GM12865 (cell line): ENCODE data around the gene CHID1.

Experiments used
- DNase-seq: peaks from one replicate; pipeline ENCODE4 v3.0.0; 2010; ENCODE audit warnings: low read depth
- H3K4me3 ChIP-seq: 2 replicates; pipeline ENCODE4 v1.5.1; 2011; ENCODE audit warnings: mild to moderate bottlenecking, low read depth, low read length, control low read depth
- CTCF ChIP-seq: IDR thresholded peaks from 2 replicates; pipeline ENCODE4 v1.5.1; 2011; ENCODE audit warnings: low read length, control low read depth, low read depth, inconsistent platforms; ENCODE audit not compliant: insufficient read depth; ENCODE audit errors: missing control alignments

The CHID1 gene

GRCh38 chr11:898143-898511, 12.5 kb downstream of the CHID1 start:
- no peak for TF ChIP-seq CTCF
- no peak for DNase-seq

GRCh38 chr11:897253-898142, 13.1 kb downstream of the CHID1 start:
- no peak for TF ChIP-seq CTCF
- H3K4me3 ChIP-seq: no peak overlapping the region
- DNase-seq: no peak

More at GRCh38 chr11:898143-898511, 12.5 kb downstream of the CHID1 start:
- H3K4me3 ChIP-seq: no peak overlapping the region

GRCh38 chr11:895331-896110, 15.1 kb downstream of the CHID1 start:
- no peak overlapping the region for H3K4me3 ChIP-seq
- TF ChIP-seq CTCF: no peak
- no peak for DNase-seq

- TF ChIP-seq CTCF: no peak
- H3K4me3 ChIP-seq: no peak overlapping the region
- DNase-seq: no peak
Measured at GRCh38 chr11:894575-895201, 15.9 kb downstream of the CHID1 start.

- TF ChIP-seq CTCF: no peak
- no peak overlapping the region for H3K4me3 ChIP-seq
- no peak for DNase-seq
Measured at GRCh38 chr11:893008-893654, 17.5 kb downstream of the CHID1 start.

- no peak overlapping the region for H3K4me3 ChIP-seq
- TF ChIP-seq CTCF: no peak
- no peak for DNase-seq
Measured at GRCh38 chr11:890794-891540, 19.6 kb downstream of the CHID1 start.
